ENCODE measurements around the gene CYP4F22. TPM values are rescaled to one million over a fixed set of nuclear protein-coding genes. Genes with fewer than 3 reads are reported as not detected.
"Not testable (repeated sequence)": the region's sequence is repeated elsewhere in the genome, so short reads cannot be mapped to it uniquely, and the experiment has no call there.

Gene CYP4F22
- total RNA-seq, 4 donors from 2014 or later = not detected

DNA sequence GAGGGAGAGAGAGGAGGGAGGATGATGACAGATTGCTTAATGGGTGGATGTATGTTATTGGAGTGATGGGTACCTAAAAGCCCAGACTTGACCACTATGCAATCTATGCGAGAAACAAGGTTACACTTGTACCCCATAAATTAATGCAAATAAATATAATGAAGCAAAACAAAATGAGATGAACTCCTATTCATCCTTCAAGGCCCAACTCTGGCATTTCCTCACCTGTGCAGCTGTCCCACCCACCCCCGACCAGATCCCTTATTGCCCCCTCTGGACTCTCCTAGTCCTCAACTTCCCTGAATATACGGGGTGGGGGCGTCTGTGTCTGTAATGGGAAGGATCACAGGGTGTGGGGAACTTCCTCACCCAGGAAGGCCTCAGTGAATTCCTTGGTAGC lies 33.2 kb upstream of the CYP4F22 start:
- no peak for DNase-seq
- H3K27me3 ChIP-seq = no peaks in the 10 kb centered on the region
- no peak overlapping the region for H3K4me3 ChIP-seq
- no peak overlapping the region for H3K27ac ChIP-seq
- no peaks in the 10 kb centered on the region for H3K4me1 ChIP-seq
- no peaks in the 10 kb centered on the region for H3K36me3 ChIP-seq
- TF ChIP-seq POLR2A (IDR thresholded peaks at IDR 0.05) = no peak
- TF ChIP-seq, protein P1, sequence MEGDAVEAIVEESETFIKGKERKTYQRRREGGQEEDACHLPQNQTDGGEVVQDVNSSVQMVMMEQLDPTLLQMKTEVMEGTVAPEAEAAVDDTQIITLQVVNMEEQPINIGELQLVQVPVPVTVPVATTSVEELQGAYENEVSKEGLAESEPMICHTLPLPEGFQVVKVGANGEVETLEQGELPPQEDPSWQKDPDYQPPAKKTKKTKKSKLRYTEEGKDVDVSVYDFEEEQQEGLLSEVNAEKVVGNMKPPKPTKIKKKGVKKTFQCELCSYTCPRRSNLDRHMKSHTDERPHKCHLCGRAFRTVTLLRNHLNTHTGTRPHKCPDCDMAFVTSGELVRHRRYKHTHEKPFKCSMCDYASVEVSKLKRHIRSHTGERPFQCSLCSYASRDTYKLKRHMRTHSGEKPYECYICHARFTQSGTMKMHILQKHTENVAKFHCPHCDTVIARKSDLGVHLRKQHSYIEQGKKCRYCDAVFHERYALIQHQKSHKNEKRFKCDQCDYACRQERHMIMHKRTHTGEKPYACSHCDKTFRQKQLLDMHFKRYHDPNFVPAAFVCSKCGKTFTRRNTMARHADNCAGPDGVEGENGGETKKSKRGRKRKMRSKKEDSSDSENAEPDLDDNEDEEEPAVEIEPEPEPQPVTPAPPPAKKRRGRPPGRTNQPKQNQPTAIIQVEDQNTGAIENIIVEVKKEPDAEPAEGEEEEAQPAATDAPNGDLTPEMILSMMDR (IDR thresholded peaks at IDR 0.05) = no peak
- no peaks in the 10 kb centered on the region for H3K9me3 ChIP-seq
- intact Hi-C loops (cut with DNase I; ENCODE audit: low total_unique reads) = no loop called here

DNA sequence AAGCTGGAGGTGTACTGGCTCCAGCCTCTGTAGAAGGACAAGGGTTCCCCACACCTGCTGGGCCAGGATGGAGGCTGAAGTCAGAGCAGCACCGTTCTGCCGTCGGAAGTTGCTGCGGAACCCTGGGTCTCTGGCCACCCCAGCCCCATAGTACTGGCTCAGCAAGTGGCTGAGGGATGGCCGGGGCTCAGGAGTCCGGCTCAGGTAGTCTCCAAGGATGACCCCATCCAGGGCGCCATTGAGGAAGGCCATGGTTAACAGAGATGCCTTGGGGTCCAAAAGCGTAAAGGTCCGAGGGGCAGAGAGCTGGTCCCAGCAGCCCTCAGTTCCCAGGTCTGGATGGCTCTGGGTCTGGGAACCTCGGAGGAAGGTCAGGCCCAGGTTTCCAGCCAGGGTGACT lies 32.7 kb upstream of the CYP4F22 start:
- TF ChIP-seq, protein P1 (IDR thresholded peaks at IDR 0.05) = no peak
- no peak for TF ChIP-seq POLR2A (IDR thresholded peaks at IDR 0.05)
- H3K4me1 ChIP-seq = no peaks in the 10 kb centered on the region
- H3K27ac ChIP-seq = no peak overlapping the region
- H3K36me3 ChIP-seq = no peaks in the 10 kb centered on the region
- no peaks in the 10 kb centered on the region for H3K9me3 ChIP-seq
- no peaks in the 10 kb centered on the region for H3K27me3 ChIP-seq
- H3K4me3 ChIP-seq = no peak overlapping the region
- intact Hi-C loops (cut with DNase I; ENCODE audit: low total_unique reads) = no loop called here
- no peak for DNase-seq

DNA sequence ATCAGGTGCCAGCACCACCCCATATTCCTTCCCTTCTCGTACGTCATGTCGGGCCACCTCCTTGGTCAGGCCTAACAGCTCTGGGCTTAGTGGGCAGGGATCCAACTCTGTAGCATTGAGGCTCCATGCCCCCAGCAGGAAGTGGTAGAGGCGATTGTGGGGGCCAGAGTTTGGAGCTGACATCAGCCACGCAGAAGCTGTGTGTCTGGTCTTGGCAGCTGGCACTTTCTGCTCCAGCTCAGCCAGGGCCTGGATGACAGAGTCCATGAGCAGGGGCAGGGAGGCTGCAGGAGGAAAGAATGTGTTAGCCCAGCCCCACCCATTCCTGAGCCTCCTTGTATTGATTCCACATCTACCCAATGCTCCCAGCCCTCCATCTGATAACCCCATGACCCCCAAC lies 32.0 kb upstream of the CYP4F22 start:
- no peaks in the 10 kb centered on the region for H3K36me3 ChIP-seq
- TF ChIP-seq POLR2A (IDR thresholded peaks at IDR 0.05) = no peak
- TF ChIP-seq, protein P1 (IDR thresholded peaks at IDR 0.05) = no peak
- no peaks in the 10 kb centered on the region for H3K9me3 ChIP-seq
- no peak overlapping the region for H3K27ac ChIP-seq
- no peaks in the 10 kb centered on the region for H3K27me3 ChIP-seq
- DNase-seq = no peak
- intact Hi-C loops (cut with DNase I; ENCODE audit: low total_unique reads) = no loop called here
- H3K4me1 ChIP-seq = no peaks in the 10 kb centered on the region
- no peak overlapping the region for H3K4me3 ChIP-seq

DNA sequence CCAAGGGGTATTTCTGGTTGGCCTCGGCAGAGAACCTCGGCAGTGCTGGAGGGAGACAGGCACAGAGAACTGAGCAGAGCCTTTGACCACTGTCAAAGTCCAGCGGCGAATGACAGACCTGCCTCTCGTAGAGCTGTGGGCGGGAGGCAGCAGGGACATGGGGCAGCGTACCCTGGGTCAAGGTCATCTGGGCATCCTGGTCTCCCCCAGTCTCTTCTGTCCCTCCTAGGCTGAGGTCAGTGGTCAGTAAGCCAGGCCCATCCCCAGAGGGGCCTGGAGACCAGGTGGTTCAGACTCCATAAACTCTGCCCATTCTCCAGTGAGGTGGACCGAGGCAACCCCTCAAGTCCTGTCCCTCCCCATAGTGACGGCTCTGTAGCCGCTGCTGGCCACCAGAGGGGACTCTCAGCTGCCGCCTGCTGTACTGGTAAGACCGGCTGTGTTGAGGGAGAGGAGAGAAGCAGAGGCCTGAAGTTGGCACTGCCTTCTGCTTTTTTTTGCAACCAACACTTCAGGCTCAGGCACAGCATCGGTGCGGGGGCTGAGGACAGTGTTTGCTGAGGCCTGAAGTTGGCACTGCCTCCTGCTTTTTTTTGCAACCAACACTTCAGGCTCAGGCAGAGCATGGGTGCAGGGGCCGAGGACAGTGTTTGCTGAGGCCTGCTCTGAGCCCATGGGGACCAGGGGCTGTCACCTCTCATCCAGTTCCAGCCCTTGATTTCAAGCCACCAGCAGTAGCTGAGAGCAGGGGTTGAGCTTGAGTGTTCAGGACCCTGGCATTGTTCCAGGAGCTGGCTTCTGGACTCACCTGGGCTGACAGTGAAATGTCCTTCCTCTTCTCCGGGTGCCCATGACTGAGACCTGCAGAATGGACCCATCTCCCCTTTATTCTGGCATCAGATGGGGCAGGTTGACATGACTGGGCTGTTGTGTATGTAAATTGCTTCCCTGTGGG lies 28.7 kb upstream of the CYP4F22 start, which contains the start of gene PGLYRP2:
PGLYRP2 (minus strand) TSS at position 111 of the 955 bp plus-strand sequence. CDS start 130 bp downstream, outside the sequence.
- intact Hi-C loops (cut with DNase I; ENCODE audit: low total_unique reads) = no loop called here
- no peak for DNase-seq
- Histone ChIP-seq H3K4me1 (no peaks in the 10 kb centered on the region), H3K27me3 (no peaks in the 10 kb centered on the region), H3K9me3 (no peaks in the 10 kb centered on the region), H3K4me3 (no peak within 1 kb of the TSS), H3K27ac (no peak within 1 kb of the TSS), H3K36me3 (no peaks in the 10 kb centered on the region)
- TF ChIP-seq POLR2A (IDR thresholded peaks at IDR 0.05) = no peak
- TF ChIP-seq, protein P1 (IDR thresholded peaks at IDR 0.05) = peak in 3 of 4 experiments; percentile 22 to 30 (median 26)

DNA sequence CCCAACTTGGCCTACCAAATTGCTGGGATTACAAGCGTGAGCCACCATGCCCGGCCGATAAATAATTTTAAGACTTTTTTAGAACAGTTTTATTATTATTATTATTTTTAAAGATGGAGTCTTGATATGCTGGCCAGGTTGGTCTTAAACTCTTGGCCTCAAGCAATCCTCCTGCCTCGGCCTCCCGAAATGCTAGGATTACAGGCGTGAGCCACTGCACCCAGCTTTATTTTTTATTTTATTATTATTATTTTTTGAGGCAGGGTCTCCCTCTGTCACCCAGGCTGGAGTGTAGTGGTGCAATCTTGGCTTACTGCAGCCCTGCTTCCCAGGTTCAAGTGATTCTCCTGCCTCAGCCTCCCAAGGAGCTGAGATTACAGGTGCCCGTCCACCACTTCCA lies 27.3 kb upstream of the CYP4F22 start:
- DNase-seq; H3K36me3 ChIP-seq; H3K9me3 ChIP-seq; H3K27ac ChIP-seq; H3K27me3 ChIP-seq; H3K4me1 ChIP-seq; intact Hi-C loops (cut with DNase I; ENCODE audit: low total_unique reads); H3K4me3 ChIP-seq: not testable (repeated sequence)

DNA sequence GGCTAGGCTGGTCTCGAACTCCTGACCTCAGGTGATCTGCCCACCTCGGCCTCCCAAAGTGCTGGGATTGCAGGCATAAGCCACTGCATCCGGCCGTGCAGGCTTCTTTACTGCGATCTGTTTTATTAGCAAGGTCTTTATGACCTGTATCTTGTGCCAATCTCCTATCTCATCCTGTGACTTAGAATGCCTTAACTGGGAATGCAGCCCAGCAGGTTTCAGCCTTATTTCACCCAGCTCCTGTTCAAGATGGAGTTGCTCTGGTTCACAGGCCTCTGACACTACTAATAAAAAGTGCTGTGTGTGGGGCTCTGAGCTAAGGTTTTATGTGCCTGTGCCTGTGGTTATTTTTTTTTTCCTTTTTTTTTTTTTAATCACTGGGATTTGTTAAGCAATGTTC lies 22.6 kb upstream of the CYP4F22 start:
- H3K9me3 ChIP-seq; H3K36me3 ChIP-seq; H3K4me1 ChIP-seq; H3K27me3 ChIP-seq; intact Hi-C loops (cut with DNase I; ENCODE audit: low total_unique reads); H3K4me3 ChIP-seq: not testable (repeated sequence)
- peak in 1 of 2 donors; percentile 62 for DNase-seq
- peak overlapping the region in 1 of 2 donors; percentile 48 for H3K27ac ChIP-seq
